Neural crest cell (in vitro differentiated cells): ENCODE measurements around the gene LRRK1. TPM values are rescaled to one million over a fixed set of nuclear protein-coding genes. Genes with fewer than 3 reads are reported as not detected.

ENCODE experiments used
- DNase-seq: peaks from one replicate; pipeline ENCODE4 v3.0.0; 2021; ENCODE audit warnings: low read depth, mixed read lengths, low spot score
- H3K27ac Mint-ChIP-seq: one replicate; pipeline ENCODE4 v1.8.0; 2021; ENCODE audit warnings: mild to moderate bottlenecking, mixed read lengths; ENCODE audit not compliant: unreplicated experiment
- H3K27me3 Mint-ChIP-seq: 2 replicates; pipeline ENCODE4 v1.8.0; 2021; ENCODE audit warnings: low read depth, mild to moderate bottlenecking, mixed read lengths
- H3K36me3 Mint-ChIP-seq: 2 replicates; pipeline ENCODE4 v1.8.0; 2021; ENCODE audit warnings: low read depth, mild to moderate bottlenecking, mixed read lengths
- H3K4me1 Mint-ChIP-seq: 2 replicates; pipeline ENCODE4 v1.8.0; 2021; ENCODE audit warnings: mixed read lengths
- H3K4me3 Mint-ChIP-seq: one replicate; pipeline ENCODE4 v1.8.0; 2021; ENCODE audit warnings: mild to moderate bottlenecking, mixed read lengths
- H3K9me3 Mint-ChIP-seq: 2 replicates; pipeline ENCODE4 v1.8.0; 2021; ENCODE audit warnings: mixed read lengths
- total RNA-seq: library from RNA; stranded (reverse); gene quantifications from 2 replicates; pipeline ENCODE4 v1.2.1, GENCODE V29; 2021
- TF ChIP-seq, protein P1 (sequence below): fragments of 200-600 bp; sonication (generic); conservative IDR thresholded peaks from 2 replicates; pipeline ENCODE4 v1.5.0; 2021; ENCODE audit warnings: antibody characterized with exemption, mild to moderate bottlenecking

Gene LRRK1
- total RNA-seq, 1 donor from 2014 or later: 1.7 TPM

DNA sequence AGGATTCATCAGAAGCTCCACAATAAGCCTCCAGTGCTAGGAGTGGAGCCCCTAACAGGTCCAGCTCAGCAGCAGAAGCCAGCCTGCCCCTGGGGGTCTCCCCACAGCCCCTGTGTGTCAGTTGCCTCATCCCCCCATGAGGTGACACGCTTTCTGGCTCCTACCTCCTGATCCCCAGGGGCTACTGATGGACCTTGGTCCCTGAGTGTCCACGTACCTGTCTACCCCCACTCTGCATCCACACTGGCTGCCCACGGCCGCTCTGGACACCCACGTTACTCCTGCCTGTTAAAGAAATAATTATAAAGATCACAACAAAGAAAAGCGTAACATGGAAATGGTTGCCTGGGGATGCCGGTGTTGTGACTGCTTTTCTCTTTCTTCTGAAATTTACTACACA is 189.6 kb downstream of the LRRK1 start:
- TF ChIP-seq, protein P1, sequence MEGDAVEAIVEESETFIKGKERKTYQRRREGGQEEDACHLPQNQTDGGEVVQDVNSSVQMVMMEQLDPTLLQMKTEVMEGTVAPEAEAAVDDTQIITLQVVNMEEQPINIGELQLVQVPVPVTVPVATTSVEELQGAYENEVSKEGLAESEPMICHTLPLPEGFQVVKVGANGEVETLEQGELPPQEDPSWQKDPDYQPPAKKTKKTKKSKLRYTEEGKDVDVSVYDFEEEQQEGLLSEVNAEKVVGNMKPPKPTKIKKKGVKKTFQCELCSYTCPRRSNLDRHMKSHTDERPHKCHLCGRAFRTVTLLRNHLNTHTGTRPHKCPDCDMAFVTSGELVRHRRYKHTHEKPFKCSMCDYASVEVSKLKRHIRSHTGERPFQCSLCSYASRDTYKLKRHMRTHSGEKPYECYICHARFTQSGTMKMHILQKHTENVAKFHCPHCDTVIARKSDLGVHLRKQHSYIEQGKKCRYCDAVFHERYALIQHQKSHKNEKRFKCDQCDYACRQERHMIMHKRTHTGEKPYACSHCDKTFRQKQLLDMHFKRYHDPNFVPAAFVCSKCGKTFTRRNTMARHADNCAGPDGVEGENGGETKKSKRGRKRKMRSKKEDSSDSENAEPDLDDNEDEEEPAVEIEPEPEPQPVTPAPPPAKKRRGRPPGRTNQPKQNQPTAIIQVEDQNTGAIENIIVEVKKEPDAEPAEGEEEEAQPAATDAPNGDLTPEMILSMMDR: no peak
- Mint-ChIP-seq H3K4me3 (no peak overlapping the region), H3K9me3 (no peaks in the 10 kb centered on the region), H3K4me1 (peaks cover 57% of the 10 kb centered on the region), H3K36me3 (peaks cover 2% of the 10 kb centered on the region), H3K27me3 (peaks cover 2% of the 10 kb centered on the region), H3K27ac (peak overlapping the region; percentile 45)
- no peak for DNase-seq

DNA sequence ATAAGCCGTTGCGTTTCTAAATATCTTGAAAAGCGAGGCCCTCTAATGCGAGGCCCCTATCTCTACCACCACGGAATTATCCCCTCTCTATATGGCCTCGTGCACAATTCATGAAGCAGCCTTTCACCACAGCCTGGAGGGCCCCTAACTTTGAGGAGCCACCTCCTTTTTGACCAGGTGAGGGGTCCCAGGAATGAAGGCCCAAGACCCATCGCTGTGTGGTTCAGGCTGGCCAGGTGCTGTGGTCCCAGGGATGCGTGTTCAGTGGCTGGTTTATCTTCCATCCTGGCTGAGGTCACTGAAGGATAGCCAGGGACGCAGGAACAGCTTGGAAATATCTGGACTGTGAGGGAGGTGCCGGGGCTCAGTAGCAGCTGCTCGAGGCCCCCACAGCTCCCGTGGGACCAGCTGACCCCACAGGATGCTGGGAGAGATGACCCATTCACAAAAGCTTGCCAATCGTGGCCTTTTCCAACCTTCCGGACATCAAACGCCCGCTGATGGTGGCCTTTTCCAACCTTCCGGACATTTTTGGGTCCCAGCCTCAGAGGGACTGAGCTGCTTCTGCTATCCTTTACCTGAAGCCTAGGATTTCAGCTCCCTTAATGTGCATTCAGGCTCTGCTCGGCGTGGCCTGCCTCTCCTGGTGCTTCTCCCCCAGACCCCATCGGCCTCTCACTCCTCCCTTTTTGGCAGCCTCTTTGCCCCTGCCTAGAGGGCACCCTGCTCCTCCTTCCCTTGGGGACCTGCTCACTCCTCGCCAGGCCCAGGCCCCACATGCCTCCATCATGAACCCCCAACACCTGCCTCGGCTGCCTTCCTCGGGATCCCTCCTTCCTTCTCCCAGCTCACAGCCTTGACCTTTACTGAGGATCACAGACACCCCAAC is 191.8 kb downstream of the LRRK1 start:
- Mint-ChIP-seq H3K36me3 (peaks cover 2% of the 10 kb centered on the region), H3K27me3 (no peaks in the 10 kb centered on the region), H3K27ac (no peak overlapping the region), H3K4me3 (no peak overlapping the region), H3K4me1 (peaks cover 57% of the 10 kb centered on the region), H3K9me3 (no peaks in the 10 kb centered on the region)
- DNase-seq: no peak
- TF ChIP-seq, protein P1: no peak

DNA sequence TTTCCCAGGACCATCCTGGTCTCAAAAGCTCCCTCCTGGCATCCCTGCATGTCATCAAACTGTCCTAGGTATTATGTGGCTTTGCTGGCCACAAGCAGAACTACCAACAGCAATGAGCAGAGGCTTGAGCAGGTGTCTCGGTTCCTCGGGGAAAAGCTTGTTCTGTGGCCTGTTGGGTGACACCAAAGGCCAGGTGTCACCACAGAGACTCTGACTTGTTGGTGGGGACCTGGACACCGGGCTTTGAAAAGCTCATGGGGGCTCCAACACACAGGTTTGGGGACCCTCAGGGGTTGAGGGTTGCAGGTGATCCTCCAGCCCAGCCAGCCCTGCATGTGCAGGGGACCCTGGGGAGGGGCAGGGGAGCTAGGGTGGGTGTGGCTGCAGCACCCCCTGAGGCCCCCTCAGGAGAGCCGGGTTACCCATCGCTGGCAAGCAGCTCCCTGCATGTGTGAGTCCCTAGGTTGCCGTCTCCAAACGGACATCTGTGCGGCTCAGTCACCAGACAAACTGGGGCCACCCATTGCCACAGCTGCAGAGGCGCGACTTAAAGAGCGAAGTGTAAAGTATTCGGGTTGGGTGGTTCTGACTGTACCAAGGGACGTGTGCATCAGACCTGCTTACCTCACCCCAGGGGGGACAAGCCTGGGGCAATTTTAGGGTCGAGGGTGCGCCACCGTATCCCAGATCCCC is 192.6 kb downstream of the LRRK1 start:
- Mint-ChIP-seq H3K4me1 (peaks cover 57% of the 10 kb centered on the region), H3K36me3 (no peaks in the 10 kb centered on the region), H3K9me3 (no peaks in the 10 kb centered on the region), H3K27ac (no peak overlapping the region), H3K4me3 (no peak overlapping the region), H3K27me3 (no peaks in the 10 kb centered on the region)
- TF ChIP-seq, protein P1: no peak
- no peak for DNase-seq

DNA sequence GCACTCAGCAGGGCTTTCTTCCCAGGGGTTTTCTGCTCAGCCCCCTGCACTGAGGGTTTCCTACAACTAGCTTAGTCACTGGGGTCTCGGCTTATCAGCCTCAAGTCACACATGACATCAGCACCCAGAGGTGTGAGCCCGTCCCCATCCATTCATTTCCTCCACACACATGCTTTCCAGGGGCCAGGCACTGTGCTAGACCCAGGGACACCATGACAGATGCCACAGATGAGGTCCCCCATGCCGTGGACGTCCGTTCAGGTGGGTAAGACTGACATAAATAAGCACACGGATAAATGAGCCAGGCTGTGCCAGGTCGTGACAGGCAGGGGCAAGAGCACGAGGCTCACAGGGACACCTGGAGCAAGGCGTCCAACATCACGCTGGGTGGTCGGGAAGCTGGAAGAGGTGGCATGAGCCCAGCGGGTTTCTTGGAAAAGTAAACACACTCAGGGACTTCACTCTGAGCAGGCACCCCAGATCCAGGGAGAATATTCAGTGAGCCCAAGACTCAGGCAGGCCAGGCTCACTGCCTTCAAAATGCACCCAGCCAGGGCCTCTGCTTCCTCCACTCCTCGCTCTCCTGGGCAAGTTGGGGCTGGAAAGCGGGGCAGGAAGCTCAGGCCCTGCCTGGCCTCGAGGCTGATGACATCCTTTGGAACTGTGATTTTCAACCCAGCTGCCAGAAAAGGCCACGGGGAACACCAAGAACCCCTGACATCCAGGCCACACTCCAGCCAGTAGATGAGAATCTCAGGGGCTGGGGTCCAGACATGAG is 193.4 kb downstream of the LRRK1 start:
- H3K4me3 Mint-ChIP-seq: peak overlapping the region; percentile 20
- H3K27ac Mint-ChIP-seq: peak overlapping the region; percentile 85
- DNase-seq: no peak
- no peaks in the 10 kb centered on the region for H3K9me3 Mint-ChIP-seq
- H3K4me1 Mint-ChIP-seq: peaks cover 57% of the 10 kb centered on the region
- H3K36me3 Mint-ChIP-seq: no peaks in the 10 kb centered on the region
- no peaks in the 10 kb centered on the region for H3K27me3 Mint-ChIP-seq
- TF ChIP-seq, protein P1: no peak

GRCh38 chr15:101113114-101114005 is 194.2 kb downstream of the LRRK1 start:
- no peak for DNase-seq
- Mint-ChIP-seq H3K27ac (no peak overlapping the region), H3K9me3 (no peaks in the 10 kb centered on the region), H3K36me3 (no peaks in the 10 kb centered on the region), H3K4me1 (peaks cover 48% of the 10 kb centered on the region), H3K4me3 (peak overlapping the region; percentile 13), H3K27me3 (no peaks in the 10 kb centered on the region)
- TF ChIP-seq, protein P1: no peak
